ENCODE measurements around the gene PRKAG2.

Gene PRKAG2

GRCh38 chr7:151631953-151632749 lies 244.8 kb downstream of the PRKAG2 start:
- in situ Hi-C loops (cut with HindIII; ENCODE audit: low pct_unique_long_range_greater_than_20kb, low sequenced_read_pairs) = no loop called here
- DNase-seq (ENCODE audit: low read depth in 1 of 2, low spot score in 1 of 2) = peak; percentile 54 to 86
- no peak for TF ChIP-seq JUND (IDR thresholded peaks at IDR 0.05; ENCODE audit: low read depth)

- in situ Hi-C loops (cut with HindIII; ENCODE audit: low pct_unique_long_range_greater_than_20kb, low sequenced_read_pairs) = no loop called here
- peak in 1 of 2 experiments; percentile 42 for DNase-seq (ENCODE audit: low read depth in 1 of 2, low spot score in 1 of 2)
- no peak for TF ChIP-seq JUND (IDR thresholded peaks at IDR 0.05; ENCODE audit: low read depth)
Observed at GRCh38 chr7:151631570-151631952, 245.4 kb downstream of the PRKAG2 start.

- in situ Hi-C loops (cut with HindIII; ENCODE audit: low pct_unique_long_range_greater_than_20kb, low sequenced_read_pairs) = no loop called here
- no peak for DNase-seq (ENCODE audit: low read depth in 1 of 2, low spot score in 1 of 2)
- TF ChIP-seq JUND (IDR thresholded peaks at IDR 0.05; ENCODE audit: low read depth) = no peak
Observed at GRCh38 chr7:151630851-151631569, 245.9 kb downstream of the PRKAG2 start.

- no peak for DNase-seq (ENCODE audit: low read depth in 1 of 2, low spot score in 1 of 2)
- no peak for TF ChIP-seq JUND (IDR thresholded peaks at IDR 0.05; ENCODE audit: low read depth)
- in situ Hi-C loops (cut with HindIII; ENCODE audit: low pct_unique_long_range_greater_than_20kb, low sequenced_read_pairs) = no loop called here
Observed at GRCh38 chr7:151630358-151630757, 246.6 kb downstream of the PRKAG2 start.

- in situ Hi-C loops (cut with HindIII; ENCODE audit: low pct_unique_long_range_greater_than_20kb, low sequenced_read_pairs) = no loop called here
- no peak for TF ChIP-seq JUND (IDR thresholded peaks at IDR 0.05; ENCODE audit: low read depth)
- no peak for DNase-seq (ENCODE audit: low read depth in 1 of 2, low spot score in 1 of 2)
Observed at GRCh38 chr7:151629713-151630272, 247.1 kb downstream of the PRKAG2 start.

GRCh38 chr7:151628846-151629604 lies 247.9 kb downstream of the PRKAG2 start:
- in situ Hi-C loops (cut with HindIII; ENCODE audit: low pct_unique_long_range_greater_than_20kb, low sequenced_read_pairs) = no loop called here
- no peak for TF ChIP-seq JUND (IDR thresholded peaks at IDR 0.05; ENCODE audit: low read depth)

GRCh38 chr7:151626422-151627115 lies 250.3 kb downstream of the PRKAG2 start:
- no peak for TF ChIP-seq JUND (IDR thresholded peaks at IDR 0.05; ENCODE audit: low read depth)
- peak in 1 of 2 experiments; percentile 69 for DNase-seq (ENCODE audit: low read depth in 1 of 2, low spot score in 1 of 2)
- in situ Hi-C loops (cut with HindIII; ENCODE audit: low pct_unique_long_range_greater_than_20kb, low sequenced_read_pairs) = no loop called here

More at GRCh38 chr7:151628846-151629604, 247.9 kb downstream of the PRKAG2 start:
- no peak for DNase-seq (ENCODE audit: low read depth in 1 of 2, low spot score in 1 of 2)

GRCh38 chr7:151625606-151626005 lies 251.3 kb downstream of the PRKAG2 start:
- no peak for TF ChIP-seq JUND (IDR thresholded peaks at IDR 0.05; ENCODE audit: low read depth)
- DNase-seq (ENCODE audit: low read depth in 1 of 2, low spot score in 1 of 2) = no peak
- in situ Hi-C loops (cut with HindIII; ENCODE audit: low pct_unique_long_range_greater_than_20kb, low sequenced_read_pairs) = no loop called here

- no peak for DNase-seq (ENCODE audit: low read depth in 1 of 2, low spot score in 1 of 2)
- in situ Hi-C loops (cut with HindIII; ENCODE audit: low pct_unique_long_range_greater_than_20kb, low sequenced_read_pairs) = no loop called here
- no peak for TF ChIP-seq JUND (IDR thresholded peaks at IDR 0.05; ENCODE audit: low read depth)
Observed at GRCh38 chr7:151624246-151624928, 252.5 kb downstream of the PRKAG2 start.

GRCh38 chr7:151623766-151624165 lies 253.1 kb downstream of the PRKAG2 start:
- no peak for TF ChIP-seq JUND (IDR thresholded peaks at IDR 0.05; ENCODE audit: low read depth)
- no peak for DNase-seq (ENCODE audit: low read depth in 1 of 2, low spot score in 1 of 2)
- in situ Hi-C loops (cut with HindIII; ENCODE audit: low pct_unique_long_range_greater_than_20kb, low sequenced_read_pairs) = no loop called here

- DNase-seq (ENCODE audit: low read depth in 1 of 2, low spot score in 1 of 2) = no peak
- TF ChIP-seq JUND (IDR thresholded peaks at IDR 0.05; ENCODE audit: low read depth) = no peak
- in situ Hi-C loops (cut with HindIII; ENCODE audit: low pct_unique_long_range_greater_than_20kb, low sequenced_read_pairs) = no loop called here
Observed at GRCh38 chr7:151621961-151622360, 255.0 kb downstream of the PRKAG2 start.

Measured in T47D (cell line).